Measurements from ENCODE around the gene ZNF595. TPM values are rescaled to one million over a fixed set of nuclear protein-coding genes. Genes with fewer than 3 reads are reported as not detected.

The ZNF595 gene
- polyA plus RNA-seq, 10 donors, result 7.2 to 12.9 (median 10.4) TPM

Other genes starting within 250 kb of the ZNF595 start
- 10 to 100 TPM in 1 of 10 donors, 1 to 10 TPM in 9; 3.5 to 12.7 (median 8.3) TPM for gene ZNF718, start 71.2 kb downstream of the ZNF595 start, polyA plus RNA-seq (ENCODE audit: insufficient read length in 10 of 10)